Activated T-helper 1 cell treated with anti-CD3 and anti-CD28 coated beads, Interleukin-12 subunit alpha, Interleukin-12 subunit beta, Interleukin-2, Interleukin-4 antibody, amounts not matched to agents 30 ng/mL and 10 ng/mL and 1 ng/mL, durations not matched to agents 14 hours and 24 hours and 36 hours (primary cell): Measurements from ENCODE around the gene RUNX3. TPM values are rescaled to one million over a fixed set of nuclear protein-coding genes. Genes with fewer than 3 reads are reported as not detected.

Experiments used
- DNase-seq: peaks from one replicate; pipeline ENCODE4 v3.0.0; 2021; ENCODE audit warnings: low spot score
- H3K27ac Mint-ChIP-seq: one replicate; pipeline ENCODE4 v1.8.0; 2021; ENCODE audit warnings: mild to moderate bottlenecking, mixed read lengths
- H3K27me3 Mint-ChIP-seq: one replicate; pipeline ENCODE4 v1.8.0; 2022; ENCODE audit warnings: mild to moderate bottlenecking, moderate library complexity, mixed read lengths; ENCODE audit not compliant: insufficient read depth
- H3K36me3 Mint-ChIP-seq: one replicate; pipeline ENCODE4 v1.8.0; 2021; ENCODE audit warnings: low read depth, mixed read lengths
- H3K4me1 Mint-ChIP-seq: one replicate; pipeline ENCODE4 v1.8.0; 2021; ENCODE audit warnings: low read depth, mixed read lengths
- H3K4me3 Mint-ChIP-seq: one replicate; pipeline ENCODE4 v1.8.0; 2021; ENCODE audit warnings: mild to moderate bottlenecking, moderate library complexity, mixed read lengths
- H3K9me3 Mint-ChIP-seq: one replicate; pipeline ENCODE4 v1.8.0; 2021; ENCODE audit warnings: mixed read lengths
- intact Hi-C: fragments of 100-400 bp; cut with micrococcal nuclease; formaldehyde crosslinking; loops from one replicate; pipeline ENCODE4 v1.15.1; 2024
- total RNA-seq: library from RNA; stranded (reverse); gene quantifications from 2 replicates; pipeline ENCODE4 v1.2.3, GENCODE V29; 2022

Gene RUNX3
- total RNA-seq, 1 donor from 2014 or later, result 133 TPM

- H3K9me3 Mint-ChIP-seq, result no peaks in the 10 kb centered on the region
- intact Hi-C loops, result no loop called here
- H3K4me1 Mint-ChIP-seq, result no peaks in the 10 kb centered on the region
- H3K36me3 Mint-ChIP-seq, result no peaks in the 10 kb centered on the region
- peaks cover 14% of the 10 kb centered on the region for H3K27me3 Mint-ChIP-seq
- DNase-seq, result no peak
- no peak overlapping the region for H3K27ac Mint-ChIP-seq
- no peak overlapping the region for H3K4me3 Mint-ChIP-seq
Observed at GRCh38 chr1:24865168-24865567, 64.9 kb downstream of the RUNX3 start.

- H3K27me3 Mint-ChIP-seq, result peaks cover 14% of the 10 kb centered on the region
- no peaks in the 10 kb centered on the region for H3K9me3 Mint-ChIP-seq
- H3K36me3 Mint-ChIP-seq, result no peaks in the 10 kb centered on the region
- intact Hi-C loops, result no loop called here
- H3K4me3 Mint-ChIP-seq, result no peak overlapping the region
- DNase-seq, result no peak
- H3K27ac Mint-ChIP-seq, result no peak overlapping the region
- H3K4me1 Mint-ChIP-seq, result no peaks in the 10 kb centered on the region
Observed at GRCh38 chr1:24864370-24864777, 65.7 kb downstream of the RUNX3 start.

GRCh38 chr1:24862775-24863483, 67.1 kb downstream of the RUNX3 start:
- no peak overlapping the region for H3K27ac Mint-ChIP-seq
- peaks cover 20% of the 10 kb centered on the region for H3K27me3 Mint-ChIP-seq
- DNase-seq, result no peak
- no peaks in the 10 kb centered on the region for H3K9me3 Mint-ChIP-seq
- no peaks in the 10 kb centered on the region for H3K36me3 Mint-ChIP-seq
- H3K4me1 Mint-ChIP-seq, result no peaks in the 10 kb centered on the region
- intact Hi-C loops, result no loop called here
- H3K4me3 Mint-ChIP-seq, result no peak overlapping the region

- H3K27ac Mint-ChIP-seq, result no peak overlapping the region
- H3K4me3 Mint-ChIP-seq, result no peak overlapping the region
- H3K27me3 Mint-ChIP-seq, result peaks cover 18% of the 10 kb centered on the region
- no peaks in the 10 kb centered on the region for H3K9me3 Mint-ChIP-seq
- no peaks in the 10 kb centered on the region for H3K36me3 Mint-ChIP-seq
- intact Hi-C loops, result no loop called here
- H3K4me1 Mint-ChIP-seq, result no peaks in the 10 kb centered on the region
- DNase-seq, result no peak
Observed at GRCh38 chr1:24861821-24862727, 68.0 kb downstream of the RUNX3 start.

- no peak overlapping the region for H3K27ac Mint-ChIP-seq
- no peak overlapping the region for H3K4me3 Mint-ChIP-seq
- H3K9me3 Mint-ChIP-seq, result no peaks in the 10 kb centered on the region
- no peaks in the 10 kb centered on the region for H3K4me1 Mint-ChIP-seq
- DNase-seq, result no peak
- intact Hi-C loops, result no loop called here
- H3K27me3 Mint-ChIP-seq, result peaks cover 18% of the 10 kb centered on the region
- no peaks in the 10 kb centered on the region for H3K36me3 Mint-ChIP-seq
Observed at GRCh38 chr1:24860841-24861240, 69.2 kb downstream of the RUNX3 start.

- H3K27ac Mint-ChIP-seq, result no peak overlapping the region
- H3K36me3 Mint-ChIP-seq, result no peaks in the 10 kb centered on the region
- intact Hi-C loops, result no loop called here
- no peak overlapping the region for H3K4me3 Mint-ChIP-seq
- no peaks in the 10 kb centered on the region for H3K9me3 Mint-ChIP-seq
- H3K4me1 Mint-ChIP-seq, result no peaks in the 10 kb centered on the region
- DNase-seq, result no peak
- H3K27me3 Mint-ChIP-seq, result peaks cover 23% of the 10 kb centered on the region
Observed at GRCh38 chr1:24859063-24860010, 70.7 kb downstream of the RUNX3 start.

GRCh38 chr1:24858277-24858676, 71.8 kb downstream of the RUNX3 start:
- Mint-ChIP-seq H3K27me3 (peaks cover 28% of the 10 kb centered on the region), H3K4me3 (no peak overlapping the region), H3K4me1 (no peaks in the 10 kb centered on the region), H3K36me3 (no peaks in the 10 kb centered on the region), H3K27ac (no peak overlapping the region), H3K9me3 (no peaks in the 10 kb centered on the region)
- DNase-seq, result no peak
- intact Hi-C loops, result no loop called here

- peaks cover 31% of the 10 kb centered on the region for H3K27me3 Mint-ChIP-seq
- H3K4me1 Mint-ChIP-seq, result no peaks in the 10 kb centered on the region
- H3K36me3 Mint-ChIP-seq, result no peaks in the 10 kb centered on the region
- DNase-seq, result no peak
- H3K4me3 Mint-ChIP-seq, result no peak overlapping the region
- no peaks in the 10 kb centered on the region for H3K9me3 Mint-ChIP-seq
- H3K27ac Mint-ChIP-seq, result no peak overlapping the region
- intact Hi-C loops, result no loop called here
Observed at GRCh38 chr1:24857507-24858133, 72.5 kb downstream of the RUNX3 start.

- Mint-ChIP-seq H3K4me3 (no peak overlapping the region), H3K27me3 (peaks cover 31% of the 10 kb centered on the region), H3K9me3 (no peaks in the 10 kb centered on the region), H3K36me3 (no peaks in the 10 kb centered on the region), H3K27ac (no peak overlapping the region), H3K4me1 (no peaks in the 10 kb centered on the region)
- intact Hi-C loops, result no loop called here
- DNase-seq, result no peak
Observed at GRCh38 chr1:24856787-24857506, 73.1 kb downstream of the RUNX3 start.

GRCh38 chr1:24855474-24855873, 74.6 kb downstream of the RUNX3 start:
- Mint-ChIP-seq H3K4me3 (no peak overlapping the region), H3K27me3 (peaks cover 45% of the 10 kb centered on the region), H3K9me3 (no peaks in the 10 kb centered on the region), H3K27ac (no peak overlapping the region), H3K4me1 (no peaks in the 10 kb centered on the region), H3K36me3 (no peaks in the 10 kb centered on the region)
- DNase-seq, result no peak
- intact Hi-C loops, result no loop called here

- Mint-ChIP-seq H3K4me1 (peaks cover 10% of the 10 kb centered on the region), H3K27me3 (peaks cover 55% of the 10 kb centered on the region), H3K36me3 (no peaks in the 10 kb centered on the region), H3K4me3 (no peak overlapping the region), H3K27ac (no peak overlapping the region), H3K9me3 (no peaks in the 10 kb centered on the region)
- intact Hi-C loops, result no loop called here
- no peak for DNase-seq
Observed at GRCh38 chr1:24853649-24854048, 76.4 kb downstream of the RUNX3 start.
